H1 (cell line): ENCODE results near the gene ZDHHC1. TPM values are rescaled to one million over a fixed set of nuclear protein-coding genes. Genes with fewer than 3 reads are reported as not detected.

Source experiments
- CTCF ChIA-PET: fragments of 300-600 bp; sonication (Branson Sonifier 250); formaldehyde crosslinking; loops from one replicate; lab custom pipeline; 2021; ENCODE audit not compliant: partially characterized antibody; lab: Charles Lee
- POLR2A ChIA-PET: fragments of 300-600 bp; sonication (Branson Sonifier 250); formaldehyde crosslinking; loops from one replicate; lab custom pipeline; 2021; ENCODE audit warnings: inconsistent platforms; ENCODE audit not compliant: partially characterized antibody; lab: Charles Lee
- DNase-seq, 2 experiments: peaks; one replicate each; pipeline versions ENCODE4 v3.0.0 to v3.0.0-alpha.2; 2010 to 2022; ENCODE audit warnings: low spot score in 2 of 2, low read depth in 1 of 2, mixed read lengths in 1 of 2
- FAIRE-seq: peaks from 2 replicates; lab custom pipeline; 2011; peaks lifted over from hg19 to GRCh38; lab: Jason Lieb, UNC
- H2AFZ ChIP-seq: 2 replicates; pipeline ENCODE4 v1.8.1; 2012; ENCODE audit warnings: low read length, inconsistent platforms
- H2AK5ac ChIP-seq: 2 replicates; pipeline ENCODE4 v1.6.1; 2013; ENCODE audit warnings: low read depth, low read length
- H2BK120ac ChIP-seq: replicated peaks from 2 replicates; pipeline ENCODE3; 2013; ENCODE audit warnings: low read depth, low read length, inconsistent platforms
- H2BK12ac ChIP-seq: 2 replicates; pipeline ENCODE4 v1.6.1; 2013; ENCODE audit warnings: low read depth, low read length
- H2BK15ac ChIP-seq: 2 replicates; pipeline ENCODE4 v1.6.1; 2013; ENCODE audit warnings: low read length
- H2BK20ac ChIP-seq: 2 replicates; pipeline ENCODE4 v1.6.1; 2013; ENCODE audit warnings: low read length
- H2BK5ac ChIP-seq: 2 replicates; pipeline ENCODE4 v1.6.1; 2013; ENCODE audit warnings: low read depth, low read length
- H3K14ac ChIP-seq: 2 replicates; pipeline ENCODE4 v1.6.1; 2013; ENCODE audit warnings: inconsistent platforms; ENCODE audit not compliant: insufficient read length
- H3K18ac ChIP-seq: 2 replicates; pipeline ENCODE4 v1.6.1; 2013; ENCODE audit warnings: low read length; ENCODE audit errors: extremely low read depth
- H3K23ac ChIP-seq: 2 replicates; pipeline ENCODE4 v1.6.1; 2013; ENCODE audit warnings: inconsistent platforms; ENCODE audit not compliant: insufficient read length
- H3K23me2 ChIP-seq: 2 replicates; pipeline ENCODE4 v1.6.1; 2013; ENCODE audit warnings: low read depth, low read length
- H3K27ac ChIP-seq: 2 replicates; pipeline ENCODE4 v1.6.1; 2011; ENCODE audit warnings: low read depth, low read length, inconsistent platforms
- H3K27me3 ChIP-seq, 4 experiments: replicated peaks in 1 of 4; 1 replicate in 1 of 4; 2 replicates in 3 of 4; pipeline versions ENCODE4 v1.6.1 to v1.8.1; 2011 to 2013; ENCODE audit warnings: low read length in 3 of 4, mild to moderate bottlenecking in 3 of 4, inconsistent platforms in 2 of 4, mixed read lengths in 2 of 4, moderate library complexity in 1 of 4; ENCODE audit not compliant: control insufficient read depth in 3 of 4, insufficient read depth in 3 of 4; ENCODE audit errors: extremely low read depth in 1 of 4
- H3K36me3 ChIP-seq, 4 experiments: 2 replicates each; pipeline versions ENCODE4 v1.6.1 to v1.8.1; 2011 to 2013; ENCODE audit warnings: mild to moderate bottlenecking in 4 of 4, low read length in 3 of 4, moderate library complexity in 2 of 4, control low read depth in 1 of 4, inconsistent platforms in 1 of 4; ENCODE audit not compliant: insufficient read depth in 4 of 4, control insufficient read depth in 2 of 4
- H3K4ac ChIP-seq: replicated peaks from 2 replicates; pipeline ENCODE3; 2013; ENCODE audit warnings: low read length, low read depth, mixed read lengths, inconsistent platforms; ENCODE audit not compliant: insufficient read length
- H3K4me1 ChIP-seq, 4 experiments: replicated peaks in 1 of 4; 1 replicate in 1 of 4; 2 replicates in 3 of 4; pipeline versions ENCODE4 v1.6.1 to v1.8.1; 2011 to 2013; ENCODE audit warnings: low read length in 3 of 4, inconsistent platforms in 2 of 4, mixed read lengths in 1 of 4; ENCODE audit not compliant: insufficient read depth in 4 of 4, control insufficient read depth in 3 of 4
- H3K4me2 ChIP-seq, 2 experiments: 2 replicates each; pipeline versions ENCODE4 v1.6.1 to v1.8.1; 2011 to 2013; ENCODE audit warnings: low read depth in 2 of 2, low read length in 2 of 2, control low read depth in 1 of 2, inconsistent platforms in 1 of 2, mild to moderate bottlenecking in 1 of 2; ENCODE audit not compliant: insufficient read depth in 1 of 2
- H3K4me3 ChIP-seq, 4 experiments: fragments of 200-600, 300-600 bp in 1 of 4; sonication (generic), shearing (Covaris generic), sonication (Bioruptor Twin) in 1 of 4; 2 replicates each; pipeline versions ENCODE4 v1.5.1 to v1.8.1; 2011 to 2016; ENCODE audit warnings: low read length in 4 of 4, low read depth in 3 of 4, control low read depth in 2 of 4, inconsistent platforms in 2 of 4, mild to moderate bottlenecking in 2 of 4, mixed read lengths in 1 of 4, moderate library complexity in 1 of 4; ENCODE audit not compliant: insufficient read depth in 2 of 4; ENCODE audit errors: extremely low read depth in 1 of 4
- H3K56ac ChIP-seq: replicated peaks from 2 replicates; pipeline ENCODE3; 2013; ENCODE audit warnings: low read depth, mild to moderate bottlenecking, mixed read lengths, low read length, inconsistent platforms; ENCODE audit not compliant: insufficient read length
- H3K79me1 ChIP-seq: 2 replicates; pipeline ENCODE4 v1.6.1; 2013; ENCODE audit warnings: low read depth, low read length, control low read depth
- H3K79me2 ChIP-seq, 2 experiments: 2 replicates each; pipeline versions ENCODE4 v1.6.1 to v1.8.1; 2012 to 2013; ENCODE audit warnings: low read length in 2 of 2, mild to moderate bottlenecking in 2 of 2, inconsistent platforms in 1 of 2; ENCODE audit not compliant: insufficient read depth in 2 of 2, control insufficient read depth in 1 of 2
- H3K9ac ChIP-seq, 4 experiments: replicated peaks in 1 of 4; 1 replicate in 1 of 4; 2 replicates in 3 of 4; pipeline versions ENCODE4 v1.6.1 to v1.8.1; 2011 to 2013; ENCODE audit warnings: low read depth in 3 of 4, low read length in 3 of 4, control low read depth in 2 of 4, mild to moderate bottlenecking in 2 of 4, moderate library complexity in 2 of 4, inconsistent platforms in 1 of 4; ENCODE audit errors: extremely low read depth in 1 of 4
- H3K9me3 ChIP-seq, 2 experiments: 2 replicates each; pipeline versions ENCODE4 v1.6.1 to v1.8.1; 2012 to 2013; ENCODE audit warnings: mild to moderate bottlenecking in 2 of 2, moderate library complexity in 2 of 2, control low read depth in 1 of 2, inconsistent platforms in 1 of 2, low read depth in 1 of 2, low read length in 1 of 2, mixed read lengths in 1 of 2; ENCODE audit not compliant: insufficient read depth in 2 of 2
- H4K20me1 ChIP-seq, 2 experiments: replicated peaks in 1 of 2; 2 replicates each; pipeline versions ENCODE3 to v1.8.1; 2011 to 2013; ENCODE audit warnings: inconsistent platforms in 2 of 2, low read length in 2 of 2, mild to moderate bottlenecking in 1 of 2; ENCODE audit not compliant: insufficient read depth in 2 of 2, control insufficient read depth in 1 of 2
- H4K5ac ChIP-seq: 2 replicates; pipeline ENCODE4 v1.6.1; 2013; ENCODE audit warnings: low read length, low read depth, mixed read lengths, inconsistent platforms; ENCODE audit not compliant: insufficient read length
- H4K8ac ChIP-seq: 2 replicates; pipeline ENCODE4 v1.8.0; 2013; ENCODE audit warnings: mild to moderate bottlenecking, moderate library complexity, low read length, inconsistent platforms; ENCODE audit not compliant: insufficient read depth; ENCODE audit errors: extremely low read depth
- H4K91ac ChIP-seq: replicated peaks from 2 replicates; pipeline ENCODE3; 2013; ENCODE audit warnings: low read length, mixed read lengths, inconsistent platforms; ENCODE audit not compliant: insufficient read length
- ASH2L ChIP-seq: fragments of 200-600, 300-600 bp; sonication (generic); IDR thresholded peaks from one replicate; pipeline ENCODE4 v1.7.1; 2017; ENCODE audit warnings: low read length
- EP300 ChIP-seq, 2 experiments: IDR thresholded peaks; 1 replicate in 1 of 2; 2 replicates in 1 of 2; pipeline ENCODE4 v1.6.1; 2011 to 2012; ENCODE audit warnings: low read depth in 2 of 2, low read length in 2 of 2, mild to moderate bottlenecking in 2 of 2, borderline replicate concordance in 1 of 2, inconsistent platforms in 1 of 2, moderate library complexity in 1 of 2
- JUN ChIP-seq: IDR thresholded peaks from 2 replicates; pipeline ENCODE4 v1.6.1; 2011; ENCODE audit warnings: low read depth, mild to moderate bottlenecking, improper control_type of control experiment, low read length
- RXRA ChIP-seq: IDR thresholded peaks from 2 replicates; pipeline ENCODE4 v1.6.1; 2011; ENCODE audit warnings: low read depth, mild to moderate bottlenecking, low read length, moderate library complexity; ENCODE audit not compliant: insufficient read depth
- SIN3A ChIP-seq, 2 experiments: IDR thresholded peaks in 1 of 2; conservative IDR thresholded peaks in 1 of 2; 2 replicates each; pipeline ENCODE4 v1.6.1; 2011 to 2012; ENCODE audit warnings: low read length in 2 of 2, improper control_type of control experiment in 1 of 2, low read depth in 1 of 2, mild to moderate bottlenecking in 1 of 2
- SP1 ChIP-seq: IDR thresholded peaks from 2 replicates; pipeline ENCODE4 v1.6.1; 2011; ENCODE audit warnings: low read depth, low read length
- WGBS, 2 experiments: shearing (Covaris generic) in 1 of 2; methylation state at CpG; one replicate each; pipeline versions ENCODE4 v1.1.6 to v1.1.7; 2013 to 2015; ENCODE audit warnings: low lambda C conversion rate in 2 of 2, mixed read lengths in 2 of 2, inconsistent platforms in 1 of 2, low coverage in 1 of 2, missing lambda C conversion rate in 1 of 2; ENCODE audit not compliant: insufficient replicate concordance in 2 of 2, insufficient coverage in 1 of 2, insufficient read length in 1 of 2; ENCODE audit errors: extremely low coverage in 1 of 2, missing lambda C conversion rate in 1 of 2; 5-methylcytosine and 5-hydroxymethylcytosine counted together
- polyA plus RNA-seq, 7 experiments: library from polyadenylated mRNA; depleted of rRNA in 3 of 7; stranded (reverse) in 5 of 7; unstranded in 2 of 7; fragments of >200 nt in 5 of 7; fragments of 200-250 nt in 2 of 7; gene quantifications; 1 replicate in 5 of 7; 2 replicates in 1 of 7; 4 replicates in 1 of 7; pipeline versions ENCODE4 v1.2.1 to v1.2.3, GENCODE V29; 2011 to 2013; ENCODE audit warnings: missing spikeins in 2 of 7, mixed read lengths in 2 of 7
- total RNA-seq: library from RNA; stranded (reverse); fragmentation: NEBNext Ultra II Directional; extraction: Animal tissue kit (Norgen Biotek cat#: 25700); gene quantifications from 2 replicates; pipeline ENCODE4 v1.2.1, GENCODE V29; 2021
- TF ChIP-seq, protein P1 (sequence below): IDR thresholded peaks from 2 replicates; pipeline ENCODE4 v1.6.1; 2012; ENCODE audit warnings: low read length, inconsistent platforms

The ZDHHC1 gene
- total and polyA plus RNA-seq, 2 of the 8 experiments (the other 6 are each of a cell fraction or from before 2014, with no cell fraction given): 3.1 to 4.9 TPM

GRCh38 chr16:67425580-67425979 is 9.3 kb upstream of the ZDHHC1 start:
- no peak overlapping the region for H3K9ac ChIP-seq
- peak overlapping the region; percentile 93 for H3K18ac ChIP-seq
- ChIA-PET POLR2A (interaction anchor here (0.8 to 1.2 kb wide), 4 partner anchors 10 to 179 kb away, joined by 3 to 5 read pairs (median 4); partner anchors contain the start of gene AGRP), CTCF (interaction anchor here (0.6 to 24.6 kb wide), 13 partner anchors 7 to 167 kb away, joined by 3 to 476 read pairs (median 8); partner anchors contain the start of genes KCTD19, LRRC36, TPPP3 and ZDHHC1)
- no peak overlapping the region for H2AFZ ChIP-seq
- peak overlapping the region; percentile 6 for H2BK120ac ChIP-seq
- H3K79me2 ChIP-seq: no peaks in the 10 kb centered on the region
- 67% methylated on average over 4 of the region's 4 CpGs; no CpG with 5 or more reads in 1 of the 2 experiments for WGBS, 2 experiments
- peaks cover 31 to 48% (median 39%) of the 10 kb centered on the region in 4 experiments for H3K4me1 ChIP-seq
- no peak for FAIRE-seq
- H4K5ac ChIP-seq: peak overlapping the region; percentile 1
- H3K9me3 ChIP-seq: no peaks in the 10 kb centered on the region
- no peak overlapping the region for H3K56ac ChIP-seq
- H4K91ac ChIP-seq: peak overlapping the region; percentile 75
- H2BK5ac ChIP-seq: peak overlapping the region; percentile 98; the same call in 1 of the 2 replicates
- H3K4me3 ChIP-seq: no peak overlapping the region
- peaks cover 6% of the 10 kb centered on the region; the same call in 1 of the 2 replicates for H3K79me1 ChIP-seq
- peak overlapping the region; percentile 59; the same call in 1 of the 2 replicates for H2AK5ac ChIP-seq
- H3K14ac ChIP-seq: no peak overlapping the region
- H4K20me1 ChIP-seq: no peaks in the 10 kb centered on the region
- peak overlapping the region; percentile 93; the same call in 1 of the 2 replicates for H2BK12ac ChIP-seq
- peaks cover 7% of the 10 kb centered on the region; the same call in 1 of the 2 replicates for H3K23me2 ChIP-seq
- peak overlapping the region; percentile 62 to 86; a peak in 3 of 4 replicates for H3K4me2 ChIP-seq
- no peak overlapping the region for H3K23ac ChIP-seq
- no peak for DNase-seq
- no peak overlapping the region; the same call in 1 of the 2 replicates for H4K8ac ChIP-seq
- peak overlapping the region; percentile 25 for H3K4ac ChIP-seq
- peak overlapping the region; percentile 99 for H2BK20ac ChIP-seq
- peak overlapping the region; percentile 93; the same call in 1 of the 2 replicates for H2BK15ac ChIP-seq
- H3K27me3 ChIP-seq: peaks cover 0 to 19% (median 15%) of the 10 kb centered on the region in 4 experiments; a peak in 6 of 7 replicates
- no peaks in the 10 kb centered on the region for H3K36me3 ChIP-seq
- H3K27ac ChIP-seq: 0 out of 2 replicates have a peak overlapping the region, but pooled peaks have one; percentile 58
- TF ChIP-seq JUN (no peak), SIN3A (conservative IDR thresholded peaks at IDR 0.05 in 1 of 2, IDR thresholded peaks at IDR 0.05 in 1 of 2; ENCODE audit: low read depth in 1 of 2, low read length in 2 of 2) (no peak), SP1 (no peak), ASH2L (no peak), EP300 (IDR thresholded peaks at IDR 0.05; ENCODE audit: borderline replicate concordance in 1 of 2, low read depth in 2 of 2, low read length in 2 of 2) (no peak), RXRA (no peak)
- TF ChIP-seq, protein P1, sequence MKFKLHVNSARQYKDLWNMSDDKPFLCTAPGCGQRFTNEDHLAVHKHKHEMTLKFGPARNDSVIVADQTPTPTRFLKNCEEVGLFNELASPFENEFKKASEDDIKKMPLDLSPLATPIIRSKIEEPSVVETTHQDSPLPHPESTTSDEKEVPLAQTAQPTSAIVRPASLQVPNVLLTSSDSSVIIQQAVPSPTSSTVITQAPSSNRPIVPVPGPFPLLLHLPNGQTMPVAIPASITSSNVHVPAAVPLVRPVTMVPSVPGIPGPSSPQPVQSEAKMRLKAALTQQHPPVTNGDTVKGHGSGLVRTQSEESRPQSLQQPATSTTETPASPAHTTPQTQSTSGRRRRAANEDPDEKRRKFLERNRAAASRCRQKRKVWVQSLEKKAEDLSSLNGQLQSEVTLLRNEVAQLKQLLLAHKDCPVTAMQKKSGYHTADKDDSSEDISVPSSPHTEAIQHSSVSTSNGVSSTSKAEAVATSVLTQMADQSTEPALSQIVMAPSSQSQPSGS: no peak
